ENCODE data around the gene SAMD4A.

- TF ChIP-seq CTCF (IDR thresholded peaks at IDR 0.05; ENCODE audit: insufficient read depth, low read length): no peak
- TF ChIP-seq REST (IDR thresholded peaks at IDR 0.05; ENCODE audit: insufficient replicate concordance, low read depth): no peak
- TF ChIP-seq SPI1 (IDR thresholded peaks at IDR 0.05; ENCODE audit: borderline replicate concordance, low read depth): no peak
Observed at GRCh38 chr14:54658836-54659235, 91.9 kb downstream of the SAMD4A start.

Measured in HL-60 (cell line).